Lung (tissue), 12 donors: ENCODE results near the gene B4GALT5. TPM values are rescaled to one million over a fixed set of nuclear protein-coding genes. Genes with fewer than 3 reads are reported as not detected.
A peak's percentile ranks its signal among the peaks of the same experiment; 100 is the strongest.

Source experiments
- ATAC-seq: fragments of 200-7000 bp; cut with Tn5 transposase; one replicate; pipeline ENCODE4 v1.9.1; 2020; ENCODE audit warnings: moderate number of reproducible peaks; ENCODE audit not compliant: insufficient read depth, low FRiP score
- DNase-seq, 3 donors: peaks; one replicate each; pipeline ENCODE4 v3.0.0-alpha.2; 2013 to 2017
- H3K27ac ChIP-seq, 2 donors: one replicate each; pipeline ENCODE4 v1.5.1; 2013; ENCODE audit warnings: mild to moderate bottlenecking in 2 of 2, moderate library complexity in 2 of 2, control low read depth in 1 of 2, inconsistent platforms in 1 of 2, low read depth in 1 of 2, low read length in 1 of 2
- H3K27me3 ChIP-seq, 3 donors: one replicate each; pipeline ENCODE4 v1.5.1; 2013; ENCODE audit warnings: low read length in 2 of 3; ENCODE audit not compliant: control insufficient read depth in 3 of 3, insufficient read depth in 3 of 3
- H3K36me3 ChIP-seq, 4 donors: one replicate each; pipeline ENCODE4 v1.5.1; 2013; ENCODE audit warnings: low read length in 4 of 4, mild to moderate bottlenecking in 1 of 4, moderate library complexity in 1 of 4; ENCODE audit not compliant: control insufficient read depth in 4 of 4, insufficient read depth in 4 of 4
- H3K4me1 ChIP-seq, 5 donors: one replicate each; pipeline ENCODE4 v1.5.1; 2013; ENCODE audit warnings: low read length in 5 of 5, mild to moderate bottlenecking in 2 of 5, moderate library complexity in 1 of 5; ENCODE audit not compliant: control insufficient read depth in 5 of 5, insufficient read depth in 5 of 5
- H3K4me3 ChIP-seq: one replicate; pipeline ENCODE4 v1.5.1; 2013; ENCODE audit warnings: mild to moderate bottlenecking, control low read depth, moderate library complexity
- H3K9ac ChIP-seq, 2 donors: one replicate each; pipeline ENCODE4 v1.5.1; 2013; ENCODE audit warnings: low read length in 2 of 2, control low read depth in 1 of 2; ENCODE audit not compliant: insufficient read depth in 1 of 2
- H3K9me3 ChIP-seq, 4 donors: one replicate each; pipeline ENCODE4 v1.5.1; 2013; ENCODE audit warnings: low read length in 3 of 4, mild to moderate bottlenecking in 1 of 4, moderate library complexity in 1 of 4; ENCODE audit not compliant: control insufficient read depth in 4 of 4, insufficient read depth in 3 of 4
- CTCF ChIP-seq: IDR thresholded peaks from 2 replicates; pipeline ENCODE4 v1.5.1; 2012; ENCODE audit warnings: mild to moderate bottlenecking; ENCODE audit errors: control extremely low read depth, extremely low read depth
- WGBS, 2 donors: extraction: QIAGEN DNeasy Blood & Tissue Kit; methylation state at CpG; one replicate each; pipeline ENCODE4 v1.1.7; 2013; 5-methylcytosine and 5-hydroxymethylcytosine counted together
- polyA plus RNA-seq, 2 donors: library from polyadenylated mRNA; stranded (reverse); fragments of 200-250 nt; gene quantifications; one replicate each; pipeline ENCODE4 v1.2.1, GENCODE V29; 2013
- total RNA-seq, 2 donors: library from RNA; depleted of rRNA in 1 of 2; stranded (reverse); fragments of >200 nt in 1 of 2; gene quantifications; one replicate each; pipeline ENCODE4 v1.2.1, GENCODE V29; 2014 to 2021
- donor health status: control.
- donor health status: control.
- donor health status: Bipolar disorder and iron deficiency.
- donor health status: healthy.
- donor health status: DM: yes; HTN: yes; CAD: no.

B4GALT5 gene
- total and polyA plus RNA-seq, 4 donors = 13.9 to 56.7 (median 41.9) TPM

DNA sequence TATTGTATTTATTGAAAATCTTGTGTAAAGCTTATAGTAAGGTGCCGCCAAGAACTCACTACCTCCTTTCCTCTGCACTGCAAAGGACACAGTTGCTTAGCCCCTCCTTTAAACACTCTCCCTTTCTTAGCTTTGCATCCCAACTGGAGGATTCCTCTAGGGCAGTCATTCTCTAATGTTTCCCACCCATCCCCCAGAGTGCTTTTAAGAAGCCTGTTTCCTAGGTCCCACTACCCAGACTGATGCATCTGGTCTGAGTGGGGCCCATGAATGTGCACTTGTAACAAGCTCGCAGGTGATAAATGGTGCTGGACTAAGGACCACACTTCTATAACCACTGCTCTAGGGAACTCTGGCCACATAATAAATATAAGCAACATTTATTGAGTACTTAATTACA, 55.2 kb downstream of the B4GALT5 start:
- no peak overlapping the region for H3K4me3 ChIP-seq
- DNase-seq (no peak), ATAC-seq (no peak)
- no peak for TF ChIP-seq CTCF
- peaks cover 11 to 42% (median 15%) of the 10 kb centered on the region in 5 donors for H3K4me1 ChIP-seq
- H3K9ac ChIP-seq = no peak overlapping the region
- H3K27me3 ChIP-seq = no peaks in the 10 kb centered on the region
- H3K27ac ChIP-seq = peak overlapping the region in 1 of 2 donors; percentile 7
- H3K36me3 ChIP-seq = peaks cover 7 to 15% (median 11%) of the 10 kb centered on the region in 4 donors
- WGBS, 2 donors = 83 to 93% methylated on average over 2 of the region's 2 CpGs
- peaks cover 0 to 5% (median 0%) of the 10 kb centered on the region in 4 donors for H3K9me3 ChIP-seq

DNA sequence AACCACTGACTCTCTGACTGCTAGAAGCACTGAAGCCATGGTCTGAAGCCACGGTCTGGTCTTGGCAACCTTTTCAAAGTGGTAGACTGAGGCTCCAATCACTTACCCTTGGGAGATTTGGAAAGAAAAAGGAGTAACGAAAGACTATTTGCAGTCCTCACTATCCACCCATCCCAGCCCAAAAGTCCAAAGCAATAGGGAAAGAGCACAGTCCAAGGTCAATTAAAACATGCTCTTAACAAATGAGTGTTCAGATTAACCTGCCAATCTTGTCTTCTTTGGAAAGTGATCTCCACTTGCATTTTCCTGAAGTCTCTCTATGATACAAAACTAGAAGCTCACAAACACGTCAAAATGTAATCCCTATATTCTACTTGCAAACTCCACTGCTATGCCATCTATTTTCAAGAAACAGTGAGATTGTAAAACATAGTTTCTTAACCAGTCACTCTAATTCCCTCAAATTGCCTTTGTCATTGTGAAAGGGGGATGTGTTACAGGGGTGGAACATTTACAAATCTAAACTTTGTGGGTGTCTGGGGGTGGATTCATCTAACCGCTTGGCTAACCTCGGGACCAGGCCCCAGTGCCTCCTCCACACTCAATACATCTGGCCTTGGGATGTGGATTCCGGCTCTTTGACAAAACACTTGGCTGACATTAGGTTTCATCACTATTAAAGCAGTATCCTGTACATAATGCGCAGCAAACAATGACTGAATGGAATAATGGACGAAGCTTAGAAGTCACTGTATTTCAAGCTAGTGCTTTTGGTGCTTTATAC, 56.4 kb downstream of the B4GALT5 start:
- no peak overlapping the region for H3K9ac ChIP-seq
- H3K9me3 ChIP-seq = peaks cover 0 to 5% (median 0%) of the 10 kb centered on the region in 4 donors
- H3K4me3 ChIP-seq = no peak overlapping the region
- H3K36me3 ChIP-seq = peaks cover 12 to 20% (median 19%) of the 10 kb centered on the region in 4 donors
- ATAC-seq (peak; percentile 32), DNase-seq (peak in 1 of 3 donors; percentile 50)
- no peak for TF ChIP-seq CTCF
- no peaks in the 10 kb centered on the region for H3K27me3 ChIP-seq
- no peak overlapping the region for H3K27ac ChIP-seq
- peaks cover 6 to 37% (median 15%) of the 10 kb centered on the region in 5 donors for H3K4me1 ChIP-seq
- 47 to 71% methylated on average over 8 of the region's 8 CpGs for WGBS, 2 donors

DNA sequence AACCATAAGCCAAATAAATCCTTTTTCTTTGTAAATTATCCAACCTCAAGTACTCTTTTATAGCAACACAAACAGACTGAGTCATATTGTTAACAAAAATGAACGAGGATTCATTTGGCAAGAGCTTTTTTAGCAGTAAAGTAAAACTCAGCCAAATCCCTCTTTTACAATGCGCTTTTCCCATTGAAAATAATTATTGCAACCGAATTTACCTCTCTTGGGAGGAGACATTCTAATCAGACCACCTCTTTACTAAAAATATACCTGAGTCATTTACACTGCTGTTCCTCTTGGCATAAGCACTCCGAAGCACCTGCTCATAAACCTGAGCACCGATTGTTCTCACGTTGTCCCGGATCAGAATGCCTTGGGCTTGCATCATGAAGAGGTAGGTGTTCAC, 57.4 kb downstream of the B4GALT5 start:
- Histone ChIP-seq H3K4me3 (no peak overlapping the region), H3K36me3 (peaks cover 12 to 24% (median 19%) of the 10 kb centered on the region in 4 donors), H3K9me3 (peaks cover 0 to 5% (median 0%) of the 10 kb centered on the region in 4 donors), H3K4me1 (peaks cover under 1 to 28% (median 15%) of the 10 kb centered on the region in 5 donors), H3K27me3 (no peaks in the 10 kb centered on the region), H3K27ac (no peak overlapping the region), H3K9ac (no peak overlapping the region)
- no peak for TF ChIP-seq CTCF
- DNase-seq (no peak), ATAC-seq (no peak)
- 65 to 72% methylated on average over 7 of the region's 7 CpGs for WGBS, 2 donors
